HG03045 (cell line): ENCODE results near the gene XKR7.

Experiments used
- ATAC-seq: cut with Tn5 transposase; IDR thresholded peaks from one replicate; pipeline ENCODE4 v1.9.1; 2021; ENCODE audit warnings: mild to moderate bottlenecking, moderate library complexity; ENCODE audit not compliant: unreplicated experiment

The XKR7 gene

DNA sequence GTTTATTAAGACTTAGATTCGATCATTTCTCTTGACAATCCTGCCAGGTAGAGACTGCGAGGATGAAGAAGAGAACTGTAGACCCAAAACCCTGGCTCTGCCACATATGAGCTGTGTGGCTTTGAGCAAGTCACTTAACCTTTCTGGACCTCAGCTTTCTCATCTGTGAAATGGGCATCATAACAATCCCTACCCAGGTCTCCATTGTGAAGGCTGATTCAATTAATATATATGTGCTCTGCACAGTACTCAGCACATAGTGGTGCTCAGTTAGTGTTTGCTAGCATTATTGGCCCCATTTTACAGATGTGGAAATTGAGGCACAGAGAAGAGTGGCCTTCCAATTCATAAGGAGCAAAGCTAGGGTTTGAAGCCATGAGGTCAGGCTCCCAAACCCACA lies 7.9 kb downstream of the XKR7 start:
- no peak for ATAC-seq

DNA sequence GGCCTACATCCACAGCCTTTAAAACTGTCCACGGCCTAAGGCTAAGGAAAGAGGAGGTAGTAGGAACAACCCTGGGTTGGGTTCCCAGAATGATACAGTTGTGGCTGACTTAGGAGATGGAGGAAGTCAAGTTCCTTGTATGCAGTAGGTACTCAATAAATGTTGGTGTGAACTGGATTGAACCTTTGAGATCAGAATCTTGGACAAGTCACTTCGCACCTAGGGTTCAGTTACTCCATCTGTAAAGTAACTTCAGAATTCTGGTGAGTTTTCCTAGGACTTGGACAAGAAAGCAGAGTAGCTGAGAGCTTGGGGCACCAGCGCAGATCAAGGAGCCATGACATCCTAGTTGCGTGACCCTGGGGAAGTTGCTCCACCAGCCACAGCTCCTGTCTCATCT lies 9.1 kb downstream of the XKR7 start:
- ATAC-seq, result no peak

DNA sequence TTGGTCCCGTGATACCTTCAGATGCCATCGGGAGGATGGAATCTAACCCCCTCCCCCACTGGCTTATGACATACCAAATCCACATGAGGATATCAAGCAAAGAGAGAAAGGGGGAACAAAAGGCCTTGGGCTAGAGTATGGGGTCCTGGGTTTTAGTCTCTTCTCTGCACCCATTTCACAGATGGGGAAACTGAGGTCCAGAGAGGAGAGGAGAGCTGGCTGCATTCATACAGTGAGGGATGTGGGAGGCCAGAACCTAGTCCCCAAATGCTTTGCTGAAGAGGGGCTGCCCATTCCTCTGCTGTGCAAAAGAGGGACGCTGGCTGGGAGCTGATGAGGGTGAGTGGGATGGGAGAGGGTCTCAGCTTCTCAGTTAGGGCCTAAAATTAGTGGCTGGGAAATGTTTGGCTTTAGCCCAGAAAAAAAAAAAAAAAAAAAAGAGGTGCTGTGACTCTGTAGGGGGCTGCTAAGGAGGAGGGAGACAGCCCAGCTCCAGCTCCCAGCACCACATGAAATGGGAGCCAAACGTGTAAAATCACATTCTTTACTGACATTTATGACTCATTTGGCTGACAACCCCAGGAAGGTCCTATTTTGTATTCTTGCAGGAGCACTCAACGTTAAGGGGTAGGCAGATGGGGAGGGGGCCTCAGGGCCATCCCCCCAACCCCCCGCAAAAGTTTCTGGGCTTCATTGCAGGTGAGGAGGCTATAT lies 11.9 kb downstream of the XKR7 start:
- ATAC-seq, result no peak

- ATAC-seq, result no peak
Observed at GRCh38 chr20:31981784-31982183, 13.8 kb downstream of the XKR7 start.

- ATAC-seq, result no peak
Observed at GRCh38 chr20:31984981-31985471, 17.1 kb downstream of the XKR7 start.

DNA sequence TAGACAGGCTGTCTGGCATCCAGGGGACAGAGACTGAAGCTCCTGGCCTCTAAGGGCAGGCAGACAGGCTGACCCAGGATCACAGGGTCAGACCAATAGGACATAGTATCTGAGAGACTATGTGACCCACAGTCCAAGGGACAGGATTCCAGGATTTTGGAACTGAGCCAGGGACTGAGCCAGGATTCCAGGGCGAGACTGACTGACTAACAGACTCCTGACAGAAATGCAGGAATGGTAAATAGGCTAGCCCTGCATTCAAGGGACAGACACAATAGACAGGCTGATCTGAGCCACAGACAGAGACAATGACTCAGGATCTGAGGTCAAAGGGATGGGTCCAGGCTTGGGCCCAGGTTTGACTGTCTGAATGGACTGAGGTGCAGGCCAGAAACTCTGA lies 19.8 kb downstream of the XKR7 start:
- ATAC-seq, result no peak

DNA sequence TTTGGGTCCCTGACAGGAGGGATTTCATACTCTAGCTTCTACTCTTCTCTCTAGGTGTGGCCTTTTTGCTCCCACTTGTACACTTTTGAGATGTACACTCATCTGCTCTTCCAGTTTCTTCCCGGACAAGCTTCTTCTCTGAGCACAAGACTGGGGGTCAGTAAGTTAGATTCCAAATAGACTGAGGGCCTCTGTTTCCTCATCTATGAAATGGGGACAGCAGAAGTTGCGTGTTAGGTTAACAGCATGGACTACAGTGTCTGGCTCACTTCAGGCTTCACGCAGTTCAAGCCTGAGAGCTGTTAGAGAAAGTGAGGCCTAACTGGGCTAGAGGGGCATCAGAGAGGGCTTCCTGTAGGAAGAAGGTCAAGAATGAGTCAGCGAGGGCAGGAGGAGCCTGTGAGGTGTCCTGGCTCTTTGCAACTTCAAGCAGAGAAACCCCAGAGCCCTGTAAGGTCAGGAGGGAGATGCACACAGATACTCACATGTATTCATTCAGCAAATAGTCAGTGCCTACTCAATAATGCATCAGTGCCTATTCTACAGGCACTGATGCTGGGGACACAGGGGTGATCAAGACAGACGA lies 20.6 kb downstream of the XKR7 start:
- no peak for ATAC-seq

DNA sequence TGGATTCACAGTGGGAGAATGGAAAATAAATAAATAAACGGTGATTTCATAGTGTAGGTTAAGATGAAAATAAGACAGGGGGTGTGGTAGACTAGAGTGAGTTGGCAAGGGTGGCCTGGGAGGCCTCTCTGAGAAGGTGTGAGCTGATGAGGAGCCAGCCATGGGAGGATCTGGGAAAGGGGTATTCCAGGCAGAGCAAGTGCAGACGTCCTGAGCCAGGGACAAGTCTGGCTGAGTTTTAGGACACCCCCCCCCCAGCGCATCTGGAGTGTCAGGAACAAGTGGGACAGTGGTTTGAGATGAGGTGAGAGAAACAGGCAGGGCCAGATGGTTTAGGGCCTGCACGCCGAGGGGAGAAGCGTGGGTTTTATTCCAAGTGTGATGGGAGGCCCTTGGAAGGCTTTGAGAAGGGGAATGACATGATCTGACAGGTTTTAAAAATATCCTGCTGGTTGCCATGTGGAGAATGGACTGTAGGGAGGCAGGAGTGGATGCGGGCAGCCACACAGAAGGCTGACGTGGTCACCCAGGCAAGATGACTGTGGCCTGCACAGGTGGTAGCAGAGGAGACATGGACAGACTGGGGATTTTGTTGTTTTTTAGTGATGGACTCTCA lies 21.2 kb downstream of the XKR7 start:
- no peak for ATAC-seq

DNA sequence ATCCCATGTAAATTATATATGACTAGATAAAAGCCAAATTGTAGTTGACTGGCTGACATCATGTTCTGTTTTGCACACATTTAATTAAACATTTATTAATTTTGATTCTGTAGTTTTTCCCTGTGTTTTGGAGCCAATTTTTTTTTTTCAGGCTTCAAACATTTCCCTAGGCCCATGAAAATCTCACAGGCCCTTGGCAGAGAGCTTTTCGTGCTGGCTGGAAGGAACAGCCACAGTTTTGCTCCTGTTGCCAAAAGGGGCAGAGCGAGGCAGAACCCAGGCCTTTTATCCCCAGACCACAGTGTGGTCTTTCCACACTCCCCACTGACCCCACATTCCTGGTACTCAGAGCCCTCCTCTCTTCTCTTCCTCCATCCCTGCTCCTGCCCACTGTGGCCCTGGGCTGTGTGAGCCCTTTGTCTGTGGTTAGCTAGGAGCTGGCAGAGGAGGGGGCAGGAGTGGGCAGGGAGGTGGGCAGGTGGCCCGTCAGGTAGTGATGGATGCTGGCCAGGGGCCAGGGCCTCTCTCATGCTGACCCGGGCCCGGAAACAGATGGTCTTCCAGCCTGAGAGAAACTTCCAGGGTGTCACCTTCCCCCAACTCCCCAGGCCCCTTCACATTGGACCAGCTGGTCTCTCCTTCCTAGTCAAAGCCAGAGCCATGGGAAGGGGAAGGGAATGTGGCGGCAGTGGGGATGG lies 22.8 kb downstream of the XKR7 start:
- no peak for ATAC-seq

GRCh38 chr20:31991339-31991705 lies 23.4 kb downstream of the XKR7 start:
- ATAC-seq, result no peak

DNA sequence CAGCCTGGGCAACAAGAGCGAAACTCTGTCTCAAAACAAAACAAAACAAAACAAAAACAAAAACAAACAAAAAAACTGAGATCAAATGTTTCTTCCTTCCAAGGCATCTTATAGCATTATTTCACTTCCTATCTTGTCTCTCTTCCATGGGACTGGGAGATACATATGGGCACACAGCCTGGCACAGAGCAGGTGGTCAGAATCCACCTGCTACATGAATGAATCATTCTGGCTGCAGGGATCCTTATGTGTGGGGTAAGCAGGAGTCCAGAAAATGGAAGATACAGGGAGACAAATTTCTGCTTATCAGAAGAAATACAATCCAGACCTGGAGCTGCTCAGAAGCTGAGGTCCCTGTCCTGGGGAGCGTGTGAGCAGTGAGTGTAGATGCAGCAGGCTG lies 24.1 kb downstream of the XKR7 start:
- no peak for ATAC-seq

DNA sequence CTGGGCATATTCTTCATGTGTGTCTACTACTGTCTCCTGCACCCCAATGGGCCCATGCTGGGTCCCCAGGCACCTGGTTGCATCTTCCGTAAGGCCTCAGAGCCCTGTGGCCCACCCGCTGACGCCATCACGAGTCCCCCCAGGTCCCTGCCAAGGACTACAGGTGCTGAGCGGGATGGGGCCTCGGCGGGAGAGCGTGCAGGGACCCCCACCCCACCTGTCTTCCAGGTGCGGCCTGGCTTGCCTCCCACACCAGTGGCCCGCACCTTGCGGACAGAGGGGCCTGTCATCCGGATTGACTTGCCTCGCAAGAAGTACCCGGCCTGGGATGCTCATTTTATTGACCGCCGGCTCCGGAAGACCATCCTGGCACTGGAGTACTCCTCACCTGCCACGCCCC lies 29.0 kb downstream of the XKR7 start:
- no peak for ATAC-seq

DNA sequence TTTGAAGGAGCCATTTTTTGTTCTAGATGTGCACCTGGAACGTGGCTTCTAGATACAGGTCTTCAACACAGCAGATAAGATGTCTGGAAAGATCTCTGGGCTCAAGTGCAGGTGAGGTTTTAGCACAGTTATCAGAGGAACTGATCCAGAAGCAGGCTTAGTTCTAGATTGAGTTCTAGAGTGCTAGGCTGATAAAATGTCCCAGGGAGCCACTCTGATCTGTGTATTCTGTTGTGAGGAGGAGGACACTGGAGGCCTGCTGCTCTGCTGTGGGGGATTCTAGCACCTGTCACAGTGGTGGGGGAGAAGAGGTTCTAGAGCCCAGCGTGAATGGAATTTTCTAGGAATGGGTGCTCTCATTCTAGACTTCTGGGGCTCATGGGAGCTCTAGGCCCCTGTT lies 30.3 kb downstream of the XKR7 start:
- ATAC-seq, result no peak

DNA sequence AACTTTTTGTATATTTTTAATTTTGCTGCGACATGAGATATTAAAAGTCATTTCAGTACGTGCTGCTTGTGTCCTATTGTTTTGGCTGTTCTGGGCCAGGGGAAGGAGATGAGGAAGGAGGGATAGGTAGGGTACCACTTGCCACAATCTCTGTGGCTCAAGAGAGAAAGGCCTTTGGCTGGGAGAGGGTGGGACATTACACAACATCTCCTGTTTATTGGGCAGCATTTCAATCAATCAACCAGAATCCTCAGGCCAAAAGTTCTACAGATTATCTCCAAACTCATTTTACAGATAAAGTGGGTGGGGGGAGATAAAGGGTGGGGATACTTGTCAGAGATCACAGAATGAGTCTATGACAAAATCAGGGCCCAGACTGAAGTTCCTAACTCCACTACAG lies 35.4 kb downstream of the XKR7 start:
- no peak for ATAC-seq

DNA sequence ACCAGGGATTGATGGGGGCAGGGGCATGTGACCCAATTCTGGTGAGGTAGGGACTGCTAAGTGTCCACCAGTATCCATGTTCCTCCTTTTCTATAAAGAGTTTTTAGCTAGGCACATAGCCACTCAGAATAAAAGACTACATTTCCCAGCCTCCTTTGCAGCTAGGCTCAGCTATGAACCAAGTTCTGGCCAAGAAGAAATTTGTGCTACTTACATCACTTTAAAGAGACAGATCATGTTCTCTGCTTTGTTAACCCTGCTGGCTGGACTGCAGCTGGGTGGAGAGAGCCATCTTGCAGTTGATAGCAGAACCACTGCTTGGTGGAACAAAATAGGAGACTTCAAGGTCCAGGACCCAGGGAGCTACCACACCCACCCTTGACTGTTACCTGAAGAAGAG lies 37.0 kb downstream of the XKR7 start:
- ATAC-seq, result no peak

GRCh38 chr20:32006053-32006452 lies 38.1 kb downstream of the XKR7 start:
- no peak for ATAC-seq

DNA sequence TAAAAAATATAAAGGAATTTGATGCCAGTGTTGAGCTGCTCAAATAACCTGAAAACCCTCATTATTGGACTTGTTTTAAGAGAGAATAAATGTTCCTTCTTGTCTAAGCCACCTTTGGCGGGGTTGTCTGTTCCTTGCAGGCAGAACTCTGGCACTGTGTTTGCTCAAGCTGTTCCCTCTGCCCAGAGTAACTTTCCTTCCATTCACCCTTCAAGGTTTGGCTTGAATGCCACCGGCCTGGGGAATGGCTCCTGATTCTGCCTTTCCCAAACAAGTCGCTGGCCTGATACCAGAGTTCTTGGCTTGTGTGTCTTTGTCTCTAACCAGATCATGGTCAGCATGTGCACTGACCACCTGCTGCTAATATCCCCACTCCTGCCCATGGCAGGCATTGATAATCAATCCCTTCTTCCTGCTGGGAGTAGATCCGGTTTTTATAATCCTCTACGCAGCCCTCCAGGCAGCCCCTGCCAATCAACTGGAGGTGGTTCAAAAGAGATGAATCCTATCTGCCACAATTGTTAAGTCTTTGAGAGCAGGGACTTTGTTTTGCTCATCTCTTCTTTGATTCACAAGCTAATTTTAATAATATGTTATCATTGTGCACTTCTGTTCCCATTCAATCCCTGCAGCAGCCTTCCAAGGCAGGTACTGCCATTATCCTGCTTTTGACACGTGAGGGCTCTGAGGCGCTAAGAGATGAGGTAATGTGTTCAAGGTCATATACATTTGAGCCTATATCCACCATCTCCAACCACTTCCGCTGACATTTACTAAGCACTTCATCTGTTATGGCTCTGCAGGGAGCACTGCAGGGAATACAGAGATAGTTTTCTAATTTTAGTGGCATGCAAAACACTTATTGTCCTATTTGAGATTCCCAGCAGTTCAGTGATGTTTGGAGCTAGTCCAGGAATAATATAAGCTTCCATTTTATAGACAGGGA lies 39.2 kb downstream of the XKR7 start:
- no peak for ATAC-seq

DNA sequence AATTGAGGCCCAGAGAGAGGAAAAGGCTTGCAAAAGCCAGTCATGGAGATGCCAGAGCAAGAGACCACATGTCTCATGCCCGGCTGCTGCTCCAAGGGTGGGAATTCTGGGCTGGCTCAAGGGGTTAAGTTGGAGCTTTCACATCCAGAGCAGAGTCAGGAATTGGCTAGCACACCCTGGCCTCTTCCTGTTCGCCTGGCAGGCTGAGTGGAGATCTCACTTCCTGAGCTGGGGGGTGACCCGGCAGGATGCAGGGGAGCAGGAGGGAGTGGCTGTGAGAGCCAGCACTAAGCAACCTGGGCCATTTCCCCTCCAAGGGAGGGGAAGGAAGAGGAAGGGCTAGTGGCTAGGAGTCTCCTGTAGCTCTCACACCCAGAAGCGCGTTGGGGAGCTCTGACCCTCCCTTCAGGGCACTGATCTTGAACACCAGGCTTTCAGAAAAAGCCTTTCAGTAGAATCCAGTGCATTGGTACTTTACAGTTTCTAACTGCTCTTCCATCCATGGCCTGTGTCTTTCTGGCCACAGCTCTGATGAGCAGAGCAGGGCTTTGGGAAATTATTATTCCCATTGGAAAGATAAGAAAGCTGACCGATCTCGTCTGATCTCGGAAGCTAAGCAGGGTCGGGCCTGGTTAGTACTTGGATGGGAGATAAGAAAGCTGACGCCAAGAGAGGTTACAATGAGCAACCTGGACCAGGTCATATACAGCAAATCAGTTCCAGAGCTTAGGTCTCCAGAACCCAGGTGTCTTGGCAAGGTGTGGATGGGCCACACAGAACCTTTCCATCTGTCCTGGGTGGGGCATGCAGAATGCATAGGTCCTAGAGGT lies 40.1 kb downstream of the XKR7 start:
- ATAC-seq, result no peak

GRCh38 chr20:32009564-32009963 lies 41.6 kb downstream of the XKR7 start:
- no peak for ATAC-seq

DNA sequence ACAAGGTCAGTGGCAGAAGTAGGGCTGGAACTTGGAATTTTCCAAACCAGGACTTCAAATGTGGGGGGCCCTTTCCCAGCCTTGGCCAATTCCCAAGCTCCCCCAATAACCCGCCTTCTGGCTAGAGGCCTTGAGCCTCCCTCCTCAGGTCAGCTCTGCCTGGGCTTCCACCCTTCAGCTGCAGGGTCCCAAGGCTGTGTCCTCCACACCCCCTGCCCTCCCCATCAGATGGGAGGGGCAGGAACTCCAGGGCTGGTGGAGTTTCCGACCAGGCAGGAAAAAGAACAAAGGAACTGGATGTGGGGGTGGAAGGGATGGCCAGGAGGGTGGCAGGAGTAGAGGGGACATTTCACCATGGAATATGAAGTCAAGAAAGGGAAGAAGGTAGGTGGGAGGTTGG lies 42.1 kb downstream of the XKR7 start, which contains the start of gene CCM2L:
TSS of gene CCM2L (plus strand) at position 338 of the 400 bp plus-strand sequence. CDS start at position 355, 17 bp downstream.
- no peak for ATAC-seq
